Activated naive CD8-positive, alpha-beta T cell treated with anti-CD3 and anti-CD28 coated beads, Interleukin-2, amount 10 ng/mL, durations not matched to agents 7 days and 5 days (primary cell): Measurements from ENCODE around the gene BIRC3. TPM values are rescaled to one million over a fixed set of nuclear protein-coding genes. Genes with fewer than 3 reads are reported as not detected.
"Not testable (repeated sequence)": the region's sequence is repeated elsewhere in the genome, so short reads cannot be mapped to it uniquely, and the experiment has no call there.

Experiments
- ATAC-seq: fragments of 150-1000 bp; cut with Tn5 transposase; one replicate; pipeline ENCODE4 v1.10.0; 2021; ENCODE audit warnings: low read depth, moderate library complexity
- POLR2A ChIA-PET: fragments of 350-600 bp; sonication (Branson Sonifier 250); formaldehyde crosslinking; loops from one replicate; lab custom pipeline; 2021; ENCODE audit warnings: antibody characterized with exemption; lab: Charles Lee
- DNase-seq: peaks from one replicate; pipeline ENCODE4 v3.0.0; 2021
- H3K27ac Mint-ChIP-seq: one replicate; pipeline ENCODE4 v1.8.0; 2022; ENCODE audit warnings: mild to moderate bottlenecking, mixed read lengths
- H3K27me3 Mint-ChIP-seq: one replicate; pipeline ENCODE4 v1.8.0; 2022; ENCODE audit warnings: mild to moderate bottlenecking, moderate library complexity, mixed read lengths
- H3K36me3 Mint-ChIP-seq: one replicate; pipeline ENCODE4 v1.8.0; 2021; ENCODE audit warnings: mild to moderate bottlenecking, mixed read lengths
- H3K4me1 Mint-ChIP-seq: one replicate; pipeline ENCODE4 v1.8.0; 2021; ENCODE audit warnings: mixed read lengths
- H3K4me3 Mint-ChIP-seq: one replicate; pipeline ENCODE4 v1.8.0; 2022; ENCODE audit warnings: mild to moderate bottlenecking, moderate library complexity, mixed read lengths
- H3K9me3 Mint-ChIP-seq: one replicate; pipeline ENCODE4 v1.8.0; 2021; ENCODE audit warnings: mixed read lengths
- total RNA-seq, 2 experiments: library from RNA; stranded (reverse); gene quantifications; one replicate each; pipeline ENCODE4 v1.2.3, GENCODE V29; 2021

Gene BIRC3
- total RNA-seq, 2 experiments from 2014 or later: 55.0 to 59.3 TPM

DNA sequence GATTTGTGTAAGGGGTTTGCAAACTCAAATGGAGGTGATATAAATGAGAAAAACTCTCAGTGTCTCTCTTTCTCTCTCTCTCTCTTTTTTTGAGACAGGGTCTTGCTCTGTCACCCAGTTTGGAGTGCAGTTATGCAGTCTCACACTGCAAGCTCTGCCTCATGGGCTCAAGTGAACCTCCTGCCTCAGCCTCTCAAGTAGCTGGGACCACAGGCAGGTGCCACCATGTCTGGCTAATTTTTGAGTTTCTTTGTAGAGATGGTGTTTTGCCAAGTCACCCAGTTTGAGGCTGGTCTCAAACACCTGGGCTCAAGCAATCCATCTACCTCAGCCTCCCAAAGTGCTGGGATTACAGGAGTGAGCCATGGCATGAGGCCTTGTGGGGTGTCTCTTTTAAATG, 2.9 kb downstream of the BIRC3 start:
- Mint-ChIP-seq H3K36me3 (peaks cover 17% of the 10 kb centered on the region), H3K4me1 (peaks cover 55% of the 10 kb centered on the region), H3K4me3 (peak overlapping the region; percentile 98), H3K27ac (peak overlapping the region; percentile 80), H3K27me3 (no peaks in the 10 kb centered on the region), H3K9me3 (no peaks in the 10 kb centered on the region)
- ATAC-seq (no peak), DNase-seq (no peak)
- POLR2A ChIA-PET: no interaction called here

DNA sequence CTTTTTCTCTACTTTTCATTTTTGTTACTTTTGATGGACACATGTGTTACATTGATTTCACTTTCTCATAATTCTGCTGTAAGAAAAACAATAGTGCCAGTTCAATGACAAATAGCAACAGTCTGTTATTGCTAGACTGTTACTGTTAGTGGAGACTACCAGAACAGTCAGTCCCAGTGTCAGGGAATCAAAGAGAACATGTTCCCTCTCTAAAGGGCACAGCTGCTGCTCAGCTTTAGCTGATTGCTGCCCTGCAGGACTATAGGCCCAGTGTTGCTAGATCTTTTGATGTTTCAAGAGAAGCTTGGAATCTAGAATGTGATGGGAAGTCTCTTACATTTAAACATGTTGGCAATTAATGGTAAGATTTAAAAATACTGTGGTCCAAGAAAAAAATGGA, 3.4 kb downstream of the BIRC3 start:
- Mint-ChIP-seq H3K27me3 (no peaks in the 10 kb centered on the region), H3K27ac (peak overlapping the region; percentile 80), H3K9me3 (no peaks in the 10 kb centered on the region), H3K4me1 (peaks cover 55% of the 10 kb centered on the region), H3K36me3 (peaks cover 17% of the 10 kb centered on the region), H3K4me3 (peak overlapping the region; percentile 98)
- DNase-seq: no peak
- ATAC-seq: no peak
- POLR2A ChIA-PET: interaction anchor here (0.9 kb wide), 1 partner anchor 31 kb away, joined by 3 read pairs; no protein-coding TSS in a partner anchor

- H3K36me3 Mint-ChIP-seq: peaks cover 22% of the 10 kb centered on the region
- ATAC-seq: peak; percentile 13
- no peaks in the 10 kb centered on the region for H3K9me3 Mint-ChIP-seq
- H3K27ac Mint-ChIP-seq: peak overlapping the region; percentile 84
- DNase-seq: no peak
- peaks cover 48% of the 10 kb centered on the region for H3K4me1 Mint-ChIP-seq
- POLR2A ChIA-PET: no interaction called here
- H3K4me3 Mint-ChIP-seq: peak overlapping the region; percentile 78
- H3K27me3 Mint-ChIP-seq: no peaks in the 10 kb centered on the region
These were observed 5.3 kb downstream of the BIRC3 start for GRCh38 chr11:102322560-102322959.

GRCh38 chr11:102323542-102324251, 6.4 kb downstream of the BIRC3 start:
- H3K36me3 Mint-ChIP-seq: peaks cover 27% of the 10 kb centered on the region
- DNase-seq (no peak), ATAC-seq (no peak)
- no peak overlapping the region for H3K27ac Mint-ChIP-seq
- H3K9me3 Mint-ChIP-seq: no peaks in the 10 kb centered on the region
- no peaks in the 10 kb centered on the region for H3K27me3 Mint-ChIP-seq
- no peak overlapping the region for H3K4me3 Mint-ChIP-seq
- POLR2A ChIA-PET: no interaction called here
- H3K4me1 Mint-ChIP-seq: peaks cover 42% of the 10 kb centered on the region

DNA sequence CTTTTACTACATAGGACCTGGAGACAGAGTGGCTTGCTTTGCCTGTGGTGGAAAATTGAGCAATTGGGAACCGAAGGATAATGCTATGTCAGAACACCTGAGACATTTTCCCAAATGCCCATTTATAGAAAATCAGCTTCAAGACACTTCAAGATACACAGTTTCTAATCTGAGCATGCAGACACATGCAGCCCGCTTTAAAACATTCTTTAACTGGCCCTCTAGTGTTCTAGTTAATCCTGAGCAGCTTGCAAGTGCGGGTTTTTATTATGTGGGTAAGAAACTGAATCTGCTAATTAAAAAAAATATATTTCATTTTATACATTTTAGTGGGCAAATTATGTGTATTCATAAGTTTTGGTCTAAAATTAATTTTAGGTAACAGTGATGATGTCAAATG, 7.8 kb downstream of the BIRC3 start:
- H3K36me3 Mint-ChIP-seq: peaks cover 26% of the 10 kb centered on the region
- peaks cover 30% of the 10 kb centered on the region for H3K4me1 Mint-ChIP-seq
- no peak overlapping the region for H3K27ac Mint-ChIP-seq
- POLR2A ChIA-PET: no interaction called here
- ATAC-seq (no peak), DNase-seq (no peak)
- no peak overlapping the region for H3K4me3 Mint-ChIP-seq
- H3K27me3 Mint-ChIP-seq: no peaks in the 10 kb centered on the region
- H3K9me3 Mint-ChIP-seq: no peaks in the 10 kb centered on the region

- Mint-ChIP-seq H3K4me3 (no peak overlapping the region), H3K9me3 (no peaks in the 10 kb centered on the region), H3K4me1 (peaks cover 9% of the 10 kb centered on the region), H3K36me3 (peaks cover 41% of the 10 kb centered on the region), H3K27me3 (no peaks in the 10 kb centered on the region), H3K27ac (no peak overlapping the region)
- POLR2A ChIA-PET: no interaction called here
- DNase-seq (no peak), ATAC-seq (no peak)
These were observed 11.5 kb downstream of the BIRC3 start for GRCh38 chr11:102328748-102329147.

- H3K27ac Mint-ChIP-seq: no peak overlapping the region
- DNase-seq: no peak
- H3K4me3 Mint-ChIP-seq: no peak overlapping the region
- H3K27me3 Mint-ChIP-seq: no peaks in the 10 kb centered on the region
- no peak for ATAC-seq
- no peaks in the 10 kb centered on the region for H3K9me3 Mint-ChIP-seq
- H3K4me1 Mint-ChIP-seq: peaks cover 1% of the 10 kb centered on the region
- POLR2A ChIA-PET: no interaction called here
- peaks cover 38% of the 10 kb centered on the region for H3K36me3 Mint-ChIP-seq
These were observed 12.9 kb downstream of the BIRC3 start for GRCh38 chr11:102330231-102330630.

- no peaks in the 10 kb centered on the region for H3K27me3 Mint-ChIP-seq
- DNase-seq: no peak
- H3K9me3 Mint-ChIP-seq: no peaks in the 10 kb centered on the region
- no peak for ATAC-seq
- H3K36me3 Mint-ChIP-seq: peaks cover 36% of the 10 kb centered on the region
- no peak overlapping the region for H3K27ac Mint-ChIP-seq
- POLR2A ChIA-PET: no interaction called here
- H3K4me1 Mint-ChIP-seq: peaks cover 1% of the 10 kb centered on the region
- no peak overlapping the region for H3K4me3 Mint-ChIP-seq
These were observed 14.1 kb downstream of the BIRC3 start for GRCh38 chr11:102331341-102331740.

DNA sequence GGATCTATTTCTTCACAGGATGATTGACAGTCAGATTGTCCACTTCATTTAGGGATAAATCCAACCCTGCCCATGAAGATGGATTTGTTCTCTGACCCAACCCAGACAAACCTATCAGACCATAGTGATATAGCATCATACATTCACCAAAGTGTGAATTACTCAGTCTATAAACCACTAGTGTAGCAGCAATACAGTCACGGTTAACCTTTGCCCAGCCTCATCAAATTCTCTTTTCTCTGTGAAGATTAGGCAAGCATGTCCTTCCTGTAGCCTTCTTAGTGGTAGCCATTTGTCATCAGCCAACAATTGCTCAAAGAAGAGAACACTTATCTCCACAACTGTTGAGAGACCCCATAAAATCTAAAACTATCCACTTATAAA, 15.3 kb downstream of the BIRC3 start:
- DNase-seq (no peak), ATAC-seq (no peak)
- Mint-ChIP-seq H3K4me3 (no peak overlapping the region), H3K4me1 (no peaks in the 10 kb centered on the region), H3K9me3 (no peaks in the 10 kb centered on the region), H3K27me3 (no peaks in the 10 kb centered on the region), H3K36me3 (peaks cover 31% of the 10 kb centered on the region), H3K27ac (no peak overlapping the region)
- POLR2A ChIA-PET: no interaction called here

DNA sequence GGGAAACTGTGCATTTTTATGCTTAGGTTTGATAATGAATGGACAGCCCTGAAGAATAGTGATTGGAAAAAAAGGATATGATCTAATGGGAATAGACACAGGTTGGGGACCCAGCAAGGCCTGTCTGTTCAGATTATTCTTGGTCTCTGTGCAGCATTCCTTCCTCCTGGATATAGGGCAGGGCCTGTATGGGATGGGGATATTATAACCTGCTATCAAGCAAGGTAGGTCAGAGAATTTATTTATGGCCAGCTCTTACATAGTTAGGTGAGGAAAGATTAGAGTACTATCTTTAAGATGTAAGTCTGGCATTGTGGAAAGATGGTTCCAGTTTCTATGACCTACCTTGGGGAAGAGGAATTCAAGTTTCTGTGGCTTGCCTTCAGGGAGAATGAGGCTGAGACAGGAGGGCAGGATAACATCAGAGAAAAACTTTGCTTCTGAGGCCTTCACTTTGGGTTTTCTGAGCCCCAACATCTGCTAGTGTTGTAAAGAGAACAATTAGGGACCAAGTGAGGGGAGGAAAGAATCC, 21.3 kb downstream of the BIRC3 start:
- no peak overlapping the region for H3K27ac Mint-ChIP-seq
- POLR2A ChIA-PET: no interaction called here
- H3K36me3 Mint-ChIP-seq: peaks cover 4% of the 10 kb centered on the region
- no peaks in the 10 kb centered on the region for H3K27me3 Mint-ChIP-seq
- DNase-seq (no peak), ATAC-seq (no peak)
- H3K4me3 Mint-ChIP-seq: no peak overlapping the region
- H3K4me1 Mint-ChIP-seq: peaks cover 6% of the 10 kb centered on the region
- no peaks in the 10 kb centered on the region for H3K9me3 Mint-ChIP-seq

GRCh38 chr11:102341311-102341710, 24.0 kb downstream of the BIRC3 start:
- POLR2A ChIA-PET: interaction anchor here (1.2 to 1.5 kb wide), 2 partner anchors 14 to 325 kb away, joined by 3 to 4 read pairs; no protein-coding TSS in a partner anchor
- not testable (repeated sequence) for ATAC-seq, H3K4me3 Mint-ChIP-seq, H3K36me3 Mint-ChIP-seq, DNase-seq, H3K27ac Mint-ChIP-seq, H3K9me3 Mint-ChIP-seq, H3K27me3 Mint-ChIP-seq
- H3K4me1 Mint-ChIP-seq: peaks cover 13% of the 10 kb centered on the region

DNA sequence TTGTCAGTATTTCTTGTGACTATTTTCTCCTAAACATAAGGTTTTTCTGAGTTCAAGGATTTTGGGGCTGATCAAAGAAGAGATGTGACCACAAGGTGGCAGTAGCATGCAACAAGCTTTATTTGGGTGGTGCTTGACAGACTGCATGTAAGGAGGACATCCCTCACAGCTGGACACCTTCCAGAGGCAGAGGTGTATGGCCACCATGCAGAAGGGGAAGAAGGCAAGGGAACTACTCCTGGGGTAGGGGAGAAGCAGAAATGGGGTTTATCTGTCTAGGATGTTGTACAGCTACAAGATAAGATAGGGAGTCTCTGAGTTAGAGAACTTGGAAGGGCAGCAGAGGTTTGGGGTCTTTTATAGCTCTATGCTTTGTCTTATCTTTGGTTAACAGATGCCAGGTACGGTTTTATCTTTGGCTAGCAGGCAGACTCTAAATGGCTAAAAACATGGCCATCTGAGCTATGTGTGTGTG, 24.6 kb downstream of the BIRC3 start:
- peaks cover 13% of the 10 kb centered on the region for H3K4me1 Mint-ChIP-seq
- POLR2A ChIA-PET: interaction anchor here (1.2 to 1.5 kb wide), 2 partner anchors 15 to 325 kb away, joined by 3 to 4 read pairs; no protein-coding TSS in a partner anchor
- H3K27ac Mint-ChIP-seq: no peak overlapping the region
- no peaks in the 10 kb centered on the region for H3K9me3 Mint-ChIP-seq
- H3K27me3 Mint-ChIP-seq: no peaks in the 10 kb centered on the region
- ATAC-seq (peak; percentile 70), DNase-seq (peak; percentile 50)
- no peak overlapping the region for H3K4me3 Mint-ChIP-seq
- H3K36me3 Mint-ChIP-seq: peaks cover 2% of the 10 kb centered on the region

DNA sequence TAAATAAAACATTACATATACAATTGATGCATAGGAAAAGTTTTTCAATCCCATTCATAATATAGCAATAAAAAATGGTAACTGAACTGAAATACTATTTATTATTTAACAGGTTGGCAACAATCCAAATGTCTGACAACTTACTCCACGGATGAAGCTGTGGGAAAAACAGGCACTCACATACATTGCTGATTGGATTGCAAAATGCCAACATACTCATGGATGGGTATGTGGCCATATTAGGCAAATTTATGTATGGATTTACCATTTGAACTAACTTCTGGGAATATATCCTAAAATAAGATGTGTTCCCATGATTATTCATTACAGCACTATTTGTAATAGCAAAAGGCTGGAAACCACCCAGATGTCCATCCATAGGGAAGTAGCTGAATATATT, 26.5 kb downstream of the BIRC3 start:
- H3K27ac Mint-ChIP-seq: no peak overlapping the region
- H3K36me3 Mint-ChIP-seq: peaks cover under 1% of the 10 kb centered on the region
- ATAC-seq (no peak), DNase-seq (no peak)
- H3K4me1 Mint-ChIP-seq: peaks cover 22% of the 10 kb centered on the region
- H3K27me3 Mint-ChIP-seq: no peaks in the 10 kb centered on the region
- POLR2A ChIA-PET: no interaction called here
- no peak overlapping the region for H3K4me3 Mint-ChIP-seq
- H3K9me3 Mint-ChIP-seq: no peaks in the 10 kb centered on the region

GRCh38 chr11:102345904-102346303, 28.6 kb downstream of the BIRC3 start:
- Mint-ChIP-seq H3K4me1 (peaks cover 29% of the 10 kb centered on the region), H3K36me3 (peaks cover 13% of the 10 kb centered on the region), H3K9me3 (no peaks in the 10 kb centered on the region), H3K27me3 (no peaks in the 10 kb centered on the region), H3K4me3 (peak overlapping the region; percentile 97), H3K27ac (peak overlapping the region; percentile 98)
- POLR2A ChIA-PET: interaction anchor here (1.3 to 1.6 kb wide), 2 partner anchors 47 to 106 kb away, joined by 3 to 5 read pairs; no protein-coding TSS in a partner anchor
- DNase-seq (no peak), ATAC-seq (no peak)
